PFSK-1 (cell line): ENCODE measurements around the gene HNRNPU.

ENCODE experiments used
- FOXP2 ChIP-seq: optimal IDR thresholded peaks from 2 replicates; pipeline ENCODE3; 2011; ENCODE audit warnings: borderline replicate concordance, control low read depth, inconsistent platforms; ENCODE audit not compliant: insufficient read depth; ENCODE audit errors: extremely low read length, extremely low read depth
- POLR2AphosphoS5 ChIP-seq: IDR thresholded peaks from 2 replicates; pipeline ENCODE4 v1.6.1; 2012; ENCODE audit warnings: low read depth, mild to moderate bottlenecking, control low read depth, low read length, moderate library complexity
- SIN3A ChIP-seq: IDR thresholded peaks from 2 replicates; pipeline ENCODE4 v1.6.1; 2012; ENCODE audit warnings: mild to moderate bottlenecking, low read length, moderate library complexity, borderline replicate concordance; ENCODE audit not compliant: insufficient read depth
- TAF1 ChIP-seq: IDR thresholded peaks from 2 replicates; pipeline ENCODE4 v1.6.1; 2012; ENCODE audit warnings: low read length, control low read depth, borderline replicate concordance; ENCODE audit not compliant: insufficient read depth
- TF ChIP-seq, protein P1 (sequence below), 2 experiments: IDR thresholded peaks; 2 replicates each; pipeline versions ENCODE4 v1.6.1 to v1.8.0; 2011 to 2012; ENCODE audit warnings: low read depth in 2 of 2, low read length in 2 of 2, control low read depth in 1 of 2, inconsistent platforms in 1 of 2, mild to moderate bottlenecking in 1 of 2, moderate library complexity in 1 of 2; ENCODE audit not compliant: insufficient read depth in 1 of 2

HNRNPU gene

DNA sequence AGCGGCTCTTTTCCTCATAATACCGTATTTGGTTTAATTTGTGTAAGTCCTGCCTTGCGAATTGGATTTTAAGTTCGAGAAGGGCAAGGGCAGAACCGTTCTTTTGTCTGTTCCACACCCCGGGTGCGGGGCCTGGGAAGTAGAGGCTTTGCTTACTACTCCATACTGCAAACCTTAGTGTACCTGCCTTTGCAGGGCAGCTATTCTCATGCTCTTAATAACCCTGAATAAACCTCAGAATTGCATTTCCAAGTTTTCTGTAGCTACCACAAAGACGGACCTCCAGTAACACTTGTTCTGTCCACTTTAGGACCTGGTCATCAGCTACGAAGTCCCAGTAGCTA lies 657 bp upstream of the HNRNPU start:
- TF ChIP-seq FOXP2 (no peak), TAF1 (no peak), POLR2AphosphoS5 (no peak), SIN3A (0 out of 2 replicates have a peak, but pooled peaks have one; percentile 51)
- TF ChIP-seq, protein P1, sequence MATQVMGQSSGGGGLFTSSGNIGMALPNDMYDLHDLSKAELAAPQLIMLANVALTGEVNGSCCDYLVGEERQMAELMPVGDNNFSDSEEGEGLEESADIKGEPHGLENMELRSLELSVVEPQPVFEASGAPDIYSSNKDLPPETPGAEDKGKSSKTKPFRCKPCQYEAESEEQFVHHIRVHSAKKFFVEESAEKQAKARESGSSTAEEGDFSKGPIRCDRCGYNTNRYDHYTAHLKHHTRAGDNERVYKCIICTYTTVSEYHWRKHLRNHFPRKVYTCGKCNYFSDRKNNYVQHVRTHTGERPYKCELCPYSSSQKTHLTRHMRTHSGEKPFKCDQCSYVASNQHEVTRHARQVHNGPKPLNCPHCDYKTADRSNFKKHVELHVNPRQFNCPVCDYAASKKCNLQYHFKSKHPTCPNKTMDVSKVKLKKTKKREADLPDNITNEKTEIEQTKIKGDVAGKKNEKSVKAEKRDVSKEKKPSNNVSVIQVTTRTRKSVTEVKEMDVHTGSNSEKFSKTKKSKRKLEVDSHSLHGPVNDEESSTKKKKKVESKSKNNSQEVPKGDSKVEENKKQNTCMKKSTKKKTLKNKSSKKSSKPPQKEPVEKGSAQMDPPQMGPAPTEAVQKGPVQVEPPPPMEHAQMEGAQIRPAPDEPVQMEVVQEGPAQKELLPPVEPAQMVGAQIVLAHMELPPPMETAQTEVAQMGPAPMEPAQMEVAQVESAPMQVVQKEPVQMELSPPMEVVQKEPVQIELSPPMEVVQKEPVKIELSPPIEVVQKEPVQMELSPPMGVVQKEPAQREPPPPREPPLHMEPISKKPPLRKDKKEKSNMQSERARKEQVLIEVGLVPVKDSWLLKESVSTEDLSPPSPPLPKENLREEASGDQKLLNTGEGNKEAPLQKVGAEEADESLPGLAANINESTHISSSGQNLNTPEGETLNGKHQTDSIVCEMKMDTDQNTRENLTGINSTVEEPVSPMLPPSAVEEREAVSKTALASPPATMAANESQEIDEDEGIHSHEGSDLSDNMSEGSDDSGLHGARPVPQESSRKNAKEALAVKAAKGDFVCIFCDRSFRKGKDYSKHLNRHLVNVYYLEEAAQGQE (IDR thresholded peaks at IDR 0.05; ENCODE audit: insufficient read depth in 1 of 2, low read depth in 2 of 2, low read length in 2 of 2): no peak

DNA sequence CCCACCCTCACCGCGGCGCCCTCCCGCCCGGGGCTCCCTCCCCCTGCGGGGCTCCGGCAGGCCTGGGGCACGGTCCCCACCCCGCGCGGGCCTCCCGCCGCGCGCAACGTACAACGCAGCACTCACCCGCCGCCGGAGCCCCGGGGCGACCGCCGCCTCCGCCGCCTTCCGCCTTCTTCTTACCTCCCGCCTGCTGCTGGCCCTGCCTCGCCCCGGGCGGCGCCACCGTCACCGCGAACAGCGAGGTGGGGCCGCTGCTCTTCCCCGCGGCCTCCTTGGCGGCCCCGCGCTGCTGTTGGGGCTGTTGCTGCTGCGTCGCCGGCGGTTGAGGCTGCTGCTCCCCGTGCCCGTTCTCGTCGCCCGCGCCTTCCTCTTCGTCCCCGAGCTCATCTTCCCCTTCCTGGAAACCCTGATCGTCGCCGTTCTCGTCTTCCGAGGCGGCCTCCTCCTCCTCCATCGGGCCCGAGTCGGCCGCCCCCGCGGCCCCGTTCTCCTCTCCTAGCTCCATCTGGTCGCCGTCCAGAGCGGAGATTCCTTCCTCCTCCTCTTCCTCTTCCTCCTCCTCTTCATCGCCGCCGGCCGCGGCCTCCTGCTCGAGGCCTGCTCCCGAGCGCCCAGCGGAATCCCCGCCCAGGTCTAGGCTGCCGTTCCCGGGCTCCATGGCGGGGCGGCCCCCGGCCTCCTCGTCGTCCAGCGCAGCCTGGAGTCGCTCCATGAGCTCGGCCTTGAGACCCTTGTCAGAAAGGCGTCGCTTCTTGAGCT lies 671 bp downstream of the HNRNPU start:
- TF ChIP-seq FOXP2 (peak; percentile 7), TAF1 (no peak)

DNA sequence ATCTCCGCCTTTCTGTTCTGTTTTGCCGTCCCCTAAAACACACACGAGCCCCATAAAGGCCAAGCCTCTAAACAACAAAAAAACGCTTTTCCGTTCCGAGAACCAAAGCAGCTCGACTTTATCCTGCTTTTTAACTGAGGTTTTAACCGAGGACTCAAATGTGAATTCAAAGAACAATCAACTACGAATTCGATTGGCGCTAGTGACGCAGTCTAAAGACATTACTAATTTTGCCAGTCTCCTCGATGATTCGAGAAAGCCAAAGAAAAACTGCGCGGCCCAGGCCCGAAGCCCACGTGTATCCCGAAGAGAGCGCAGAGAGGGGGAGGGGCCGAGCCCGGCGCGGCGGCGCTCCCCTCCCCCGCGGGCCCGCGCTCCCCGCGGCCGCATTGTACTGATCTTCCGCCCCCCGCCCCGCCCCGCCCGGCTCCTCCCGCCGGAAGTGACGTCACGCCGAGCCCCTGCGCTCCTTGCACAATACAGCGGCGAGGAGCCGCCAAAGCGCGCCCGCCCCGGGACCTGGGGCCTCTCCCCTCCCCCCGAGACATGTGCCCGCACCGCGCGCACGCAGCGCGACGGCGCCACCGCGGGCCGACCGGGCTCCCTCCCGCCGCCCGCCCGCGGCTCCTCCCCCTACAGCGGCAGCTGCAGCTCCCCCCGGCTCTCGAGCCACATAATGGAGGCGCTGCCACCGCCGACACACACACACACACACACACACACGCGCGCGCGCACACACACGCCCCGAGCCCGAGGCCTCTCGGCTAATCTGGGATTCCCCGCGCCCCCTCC lies 1.4 kb downstream of the HNRNPU start:
- TF ChIP-seq POLR2AphosphoS5 (0 out of 2 replicates have a peak, but pooled peaks have one; percentile 47), FOXP2 (peak; percentile 70), SIN3A (peak; percentile 93), TAF1 (peak; percentile 73; the same call in 1 of the 2 replicates)
- TF ChIP-seq, protein P1 (IDR thresholded peaks at IDR 0.05; ENCODE audit: insufficient read depth in 1 of 2, low read depth in 2 of 2, low read length in 2 of 2): 0 out of 4 replicates have a peak, but pooled peaks have one; percentile 13 to 19

DNA sequence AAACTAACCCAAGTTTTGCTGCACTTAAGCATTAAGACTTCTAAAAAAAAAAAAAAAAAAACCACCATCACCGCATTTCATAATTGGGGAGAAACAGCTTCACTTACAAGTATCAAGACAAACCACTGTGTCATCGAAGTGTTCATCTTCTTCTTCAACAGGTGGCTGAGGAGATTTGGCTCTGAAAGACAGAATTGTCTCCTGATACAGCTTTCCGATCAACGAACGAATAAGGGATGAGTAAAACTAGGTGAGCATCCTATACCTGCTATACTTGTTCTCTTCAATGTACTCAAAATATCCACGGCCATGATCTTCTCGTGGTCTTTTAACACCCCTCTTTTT lies 2.0 kb downstream of the HNRNPU start:
- TF ChIP-seq POLR2AphosphoS5 (0 out of 2 replicates have a peak, but pooled peaks have one; percentile 20), SIN3A (0 out of 2 replicates have a peak, but pooled peaks have one; percentile 64), FOXP2 (no peak)

DNA sequence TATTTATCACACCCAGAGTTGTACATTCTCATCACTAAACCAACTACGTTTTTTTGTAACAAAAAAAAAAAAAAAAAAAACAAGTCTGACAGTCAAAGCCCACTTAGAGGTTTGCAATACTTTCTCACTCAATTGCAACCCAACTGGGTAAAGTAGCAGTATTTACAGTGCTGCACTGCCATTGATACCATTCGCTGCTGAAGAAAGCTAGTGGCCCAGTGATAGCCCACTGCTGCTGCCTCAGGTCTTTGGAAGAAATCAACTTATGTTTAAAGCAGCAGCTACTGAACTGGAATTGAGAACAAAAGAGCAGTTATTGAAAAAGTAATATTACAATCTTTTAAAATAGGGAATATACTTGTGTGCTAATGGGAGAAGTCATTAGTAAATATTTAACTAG lies 2.7 kb downstream of the HNRNPU start:
- TF ChIP-seq SIN3A: no peak
- no peak for TF ChIP-seq POLR2AphosphoS5
- no peak for TF ChIP-seq FOXP2
- TF ChIP-seq, protein P1 (IDR thresholded peaks at IDR 0.05; ENCODE audit: insufficient read depth in 1 of 2, low read depth in 2 of 2, low read length in 2 of 2): no peak
- no peak for TF ChIP-seq TAF1

DNA sequence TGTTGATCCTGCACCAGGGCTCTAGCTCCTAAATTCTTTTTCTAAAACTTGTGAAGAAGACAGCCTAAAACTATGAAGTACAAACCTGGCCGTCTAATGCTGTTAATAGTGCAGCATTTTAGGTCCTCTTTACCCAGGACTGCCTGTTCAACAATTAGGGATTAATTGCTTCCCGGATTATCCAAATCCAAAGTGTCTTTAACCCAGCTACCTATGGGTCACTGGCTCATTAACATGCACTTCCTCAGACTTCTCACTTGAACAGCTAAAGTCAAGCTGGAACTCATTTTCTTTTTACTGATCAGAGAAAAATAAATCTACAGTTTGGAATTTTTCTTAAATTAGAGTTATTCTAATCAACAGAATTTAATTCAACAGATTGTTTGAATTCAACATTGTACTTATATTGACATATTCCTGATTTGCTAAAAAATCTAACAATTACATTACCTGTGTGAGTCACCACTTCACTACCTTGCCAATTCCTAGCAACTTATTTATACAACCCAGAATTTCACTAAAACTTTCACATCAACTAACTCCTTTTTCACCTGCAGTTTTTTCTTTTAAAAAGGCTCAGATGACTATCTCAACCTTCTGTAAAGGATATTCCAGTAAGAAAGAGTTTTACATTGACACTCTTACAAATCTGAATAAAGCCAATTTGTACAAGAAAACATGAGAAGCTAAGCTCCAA lies 3.3 kb downstream of the HNRNPU start:
- TF ChIP-seq SIN3A: no peak
- no peak for TF ChIP-seq FOXP2
